ENCODE measurements around the gene ZNRD2. TPM values are rescaled to one million over a fixed set of nuclear protein-coding genes. Genes with fewer than 3 reads are reported as not detected.

The ZNRD2 gene
- total RNA-seq, 1 donor from 2014 or later = 94.6 TPM

- Mint-ChIP-seq H3K4me1 (ENCODE audit: low read depth) (peaks cover 35% of the 10 kb centered on the region), H3K9me3 (no peaks in the 10 kb centered on the region), H3K27ac (peak overlapping the region; percentile 61), H3K36me3 (ENCODE audit: low read depth) (peaks cover 44% of the 10 kb centered on the region), H3K27me3 (ENCODE audit: insufficient read depth) (no peaks in the 10 kb centered on the region), H3K4me3 (peak overlapping the region; percentile 57)
- no peak for DNase-seq (ENCODE audit: low spot score)
- intact Hi-C loops (cut with micrococcal nuclease) = loop anchor here (10.0 kb wide), 1 partner anchor 495 kb away; the partner anchor contains the start of genes TM7SF2 and ZNHIT2
Observed at GRCh38 chr11:65609665-65610064, 39.4 kb downstream of the ZNRD2 start.

GRCh38 chr11:65610404-65610803 is 40.1 kb downstream of the ZNRD2 start:
- Mint-ChIP-seq H3K4me3 (peak overlapping the region; percentile 57), H3K27me3 (ENCODE audit: insufficient read depth) (no peaks in the 10 kb centered on the region), H3K4me1 (ENCODE audit: low read depth) (peaks cover 35% of the 10 kb centered on the region), H3K27ac (peak overlapping the region; percentile 61), H3K36me3 (ENCODE audit: low read depth) (peaks cover 44% of the 10 kb centered on the region), H3K9me3 (no peaks in the 10 kb centered on the region)
- intact Hi-C loops (cut with micrococcal nuclease) = loop anchor here (10.0 kb wide), 1 partner anchor 496 kb away; the partner anchor contains the start of genes TM7SF2 and ZNHIT2
- no peak for DNase-seq (ENCODE audit: low spot score)

- H3K27me3 Mint-ChIP-seq (ENCODE audit: insufficient read depth) = no peaks in the 10 kb centered on the region
Observed at GRCh38 chr11:65611028-65611757, 40.9 kb downstream of the ZNRD2 start.

GRCh38 chr11:65611758-65612603 is 41.7 kb downstream of the ZNRD2 start:
- Mint-ChIP-seq H3K27ac (peak overlapping the region; percentile 77), H3K9me3 (no peaks in the 10 kb centered on the region), H3K36me3 (ENCODE audit: low read depth) (peaks cover 36% of the 10 kb centered on the region), H3K27me3 (ENCODE audit: insufficient read depth) (no peaks in the 10 kb centered on the region), H3K4me3 (peak overlapping the region; percentile 95), H3K4me1 (ENCODE audit: low read depth) (peaks cover 43% of the 10 kb centered on the region)
- DNase-seq (ENCODE audit: low spot score) = no peak
- intact Hi-C loops (cut with micrococcal nuclease) = loop anchor here (10.0 kb wide), 1 partner anchor 497 kb away; the partner anchor contains the start of genes TM7SF2 and ZNHIT2

More at GRCh38 chr11:65611028-65611757, 40.9 kb downstream of the ZNRD2 start:
- Mint-ChIP-seq H3K4me1 (ENCODE audit: low read depth) (peaks cover 35% of the 10 kb centered on the region), H3K27ac (peak overlapping the region; percentile 42), H3K36me3 (ENCODE audit: low read depth) (peaks cover 38% of the 10 kb centered on the region), H3K9me3 (no peaks in the 10 kb centered on the region), H3K4me3 (peak overlapping the region; percentile 95)
- intact Hi-C loops (cut with micrococcal nuclease) = loop anchor here (10.0 kb wide), 1 partner anchor 496 kb away; the partner anchor contains the start of genes TM7SF2 and ZNHIT2
- DNase-seq (ENCODE audit: low spot score) = no peak

- intact Hi-C loops (cut with micrococcal nuclease) = loop anchor here (10.0 kb wide), 1 partner anchor 498 kb away; the partner anchor contains the start of genes TM7SF2 and ZNHIT2
- H3K4me3 Mint-ChIP-seq = peak overlapping the region; percentile 95
- H3K27me3 Mint-ChIP-seq (ENCODE audit: insufficient read depth) = no peaks in the 10 kb centered on the region
- peaks cover 34% of the 10 kb centered on the region for H3K36me3 Mint-ChIP-seq (ENCODE audit: low read depth)
- H3K9me3 Mint-ChIP-seq = no peaks in the 10 kb centered on the region
- DNase-seq (ENCODE audit: low spot score) = no peak
- H3K4me1 Mint-ChIP-seq (ENCODE audit: low read depth) = peaks cover 43% of the 10 kb centered on the region
- H3K27ac Mint-ChIP-seq = peak overlapping the region; percentile 77
Observed at GRCh38 chr11:65612691-65613090, 42.4 kb downstream of the ZNRD2 start.

GRCh38 chr11:65613091-65613928 is 43.0 kb downstream of the ZNRD2 start:
- Mint-ChIP-seq H3K9me3 (no peaks in the 10 kb centered on the region), H3K4me3 (peak overlapping the region; percentile 95), H3K4me1 (ENCODE audit: low read depth) (peaks cover 43% of the 10 kb centered on the region), H3K36me3 (ENCODE audit: low read depth) (peaks cover 30% of the 10 kb centered on the region), H3K27ac (peak overlapping the region; percentile 72), H3K27me3 (ENCODE audit: insufficient read depth) (no peaks in the 10 kb centered on the region)
- intact Hi-C loops (cut with micrococcal nuclease) = loop anchor here (10.0 kb wide), 1 partner anchor 499 kb away; the partner anchor contains the start of genes TM7SF2 and ZNHIT2
- no peak for DNase-seq (ENCODE audit: low spot score)

- peak; percentile 100 for DNase-seq (ENCODE audit: low spot score)
- intact Hi-C loops (cut with micrococcal nuclease) = loop anchor here (1.0 to 10.0 kb wide), 18 partner anchors 23 to 839 kb away; partner anchors contain the start of genes BANF1, C11orf68, DRAP1 and EIF1AD
- no peaks in the 10 kb centered on the region for H3K27me3 Mint-ChIP-seq (ENCODE audit: insufficient read depth)
- peaks cover 27% of the 10 kb centered on the region for H3K4me1 Mint-ChIP-seq (ENCODE audit: low read depth)
- H3K4me3 Mint-ChIP-seq = peak within 1 kb of the TSS; percentile 97
- H3K9me3 Mint-ChIP-seq = no peaks in the 10 kb centered on the region
- peak within 1 kb of the TSS; percentile 94 for H3K27ac Mint-ChIP-seq
- peaks cover 29% of the 10 kb centered on the region for H3K36me3 Mint-ChIP-seq (ENCODE audit: low read depth)
Observed at GRCh38 chr11:65615229-65615949, 45.1 kb downstream of the ZNRD2 start, which contains the start of gene PCNX3. Gene PCNX3 (plus strand): TSS chr11:65615776. CDS start chr11:65616312, 536 bp downstream.

GRCh38 chr11:65615950-65616574 is 45.8 kb downstream of the ZNRD2 start:
- peaks cover 21% of the 10 kb centered on the region for H3K4me1 Mint-ChIP-seq (ENCODE audit: low read depth)
- intact Hi-C loops (cut with micrococcal nuclease) = loop anchor here (1.0 to 10.0 kb wide), 18 partner anchors 22 to 839 kb away; partner anchors contain the start of genes BANF1, C11orf68, DRAP1 and EIF1AD

GRCh38 chr11:65616575-65617001 is 46.3 kb downstream of the ZNRD2 start:
- intact Hi-C loops (cut with micrococcal nuclease) = loop anchor here (10.0 kb wide), 1 partner anchor 502 kb away; the partner anchor contains the start of genes TM7SF2 and ZNHIT2
- DNase-seq (ENCODE audit: low spot score) = no peak
- peaks cover 18% of the 10 kb centered on the region for H3K4me1 Mint-ChIP-seq (ENCODE audit: low read depth)
- H3K27ac Mint-ChIP-seq = peak overlapping the region; percentile 83
- H3K9me3 Mint-ChIP-seq = no peaks in the 10 kb centered on the region
- no peaks in the 10 kb centered on the region for H3K27me3 Mint-ChIP-seq (ENCODE audit: insufficient read depth)
- H3K4me3 Mint-ChIP-seq = peak overlapping the region; percentile 97
- H3K36me3 Mint-ChIP-seq (ENCODE audit: low read depth) = peaks cover 32% of the 10 kb centered on the region

More at GRCh38 chr11:65615950-65616574, 45.8 kb downstream of the ZNRD2 start:
- no peaks in the 10 kb centered on the region for H3K9me3 Mint-ChIP-seq
- peak; percentile 44 for DNase-seq (ENCODE audit: low spot score)
- peak overlapping the region; percentile 97 for H3K4me3 Mint-ChIP-seq
- H3K27ac Mint-ChIP-seq = peak overlapping the region; percentile 94
- H3K27me3 Mint-ChIP-seq (ENCODE audit: insufficient read depth) = no peaks in the 10 kb centered on the region
- peaks cover 28% of the 10 kb centered on the region for H3K36me3 Mint-ChIP-seq (ENCODE audit: low read depth)

GRCh38 chr11:65617136-65617850 is 47.0 kb downstream of the ZNRD2 start:
- Mint-ChIP-seq H3K27ac (peak overlapping the region; percentile 83), H3K4me3 (peak overlapping the region; percentile 97), H3K4me1 (ENCODE audit: low read depth) (peaks cover 12% of the 10 kb centered on the region), H3K36me3 (ENCODE audit: low read depth) (peaks cover 31% of the 10 kb centered on the region), H3K9me3 (no peaks in the 10 kb centered on the region), H3K27me3 (ENCODE audit: insufficient read depth) (no peaks in the 10 kb centered on the region)
- no peak for DNase-seq (ENCODE audit: low spot score)
- intact Hi-C loops (cut with micrococcal nuclease) = loop anchor here (10.0 kb wide), 1 partner anchor 502 kb away; the partner anchor contains the start of genes TM7SF2 and ZNHIT2
